H7 (cell line): ENCODE measurements around the gene MATR3. TPM values are rescaled to one million over a fixed set of nuclear protein-coding genes. Genes with fewer than 3 reads are reported as not detected.

ENCODE experiments used
- DNase-seq: peaks from one replicate; pipeline ENCODE4 v3.0.0; 2012
- H3K27me3 ChIP-seq: 2 replicates; pipeline ENCODE4 v1.6.0; 2011; ENCODE audit warnings: mild to moderate bottlenecking, low read length; ENCODE audit not compliant: control insufficient read depth, insufficient read depth
- H3K36me3 ChIP-seq: replicated peaks from 2 replicates; pipeline ENCODE4 v1.5.1; 2011; ENCODE audit warnings: low read length; ENCODE audit not compliant: control insufficient read depth, insufficient read depth
- H3K4me3 ChIP-seq: 2 replicates; pipeline ENCODE4 v1.5.1; 2011; ENCODE audit warnings: low read depth, mild to moderate bottlenecking, control low read depth, low read length, moderate library complexity; ENCODE audit not compliant: insufficient read depth
- total RNA-seq: library from RNA; depleted of rRNA; stranded (reverse); fragments of >200 nt; shearing (Covaris generic); gene quantifications from 2 replicates; pipeline ENCODE4 v1.2.3, GENCODE V29; 2014; rRNA removed

Gene MATR3, protein sequence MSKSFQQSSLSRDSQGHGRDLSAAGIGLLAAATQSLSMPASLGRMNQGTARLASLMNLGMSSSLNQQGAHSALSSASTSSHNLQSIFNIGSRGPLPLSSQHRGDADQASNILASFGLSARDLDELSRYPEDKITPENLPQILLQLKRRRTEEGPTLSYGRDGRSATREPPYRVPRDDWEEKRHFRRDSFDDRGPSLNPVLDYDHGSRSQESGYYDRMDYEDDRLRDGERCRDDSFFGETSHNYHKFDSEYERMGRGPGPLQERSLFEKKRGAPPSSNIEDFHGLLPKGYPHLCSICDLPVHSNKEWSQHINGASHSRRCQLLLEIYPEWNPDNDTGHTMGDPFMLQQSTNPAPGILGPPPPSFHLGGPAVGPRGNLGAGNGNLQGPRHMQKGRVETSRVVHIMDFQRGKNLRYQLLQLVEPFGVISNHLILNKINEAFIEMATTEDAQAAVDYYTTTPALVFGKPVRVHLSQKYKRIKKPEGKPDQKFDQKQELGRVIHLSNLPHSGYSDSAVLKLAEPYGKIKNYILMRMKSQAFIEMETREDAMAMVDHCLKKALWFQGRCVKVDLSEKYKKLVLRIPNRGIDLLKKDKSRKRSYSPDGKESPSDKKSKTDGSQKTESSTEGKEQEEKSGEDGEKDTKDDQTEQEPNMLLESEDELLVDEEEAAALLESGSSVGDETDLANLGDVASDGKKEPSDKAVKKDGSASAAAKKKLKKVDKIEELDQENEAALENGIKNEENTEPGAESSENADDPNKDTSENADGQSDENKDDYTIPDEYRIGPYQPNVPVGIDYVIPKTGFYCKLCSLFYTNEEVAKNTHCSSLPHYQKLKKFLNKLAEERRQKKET
- total RNA-seq: 228 and 239 TPM in 2 replicates

DNA sequence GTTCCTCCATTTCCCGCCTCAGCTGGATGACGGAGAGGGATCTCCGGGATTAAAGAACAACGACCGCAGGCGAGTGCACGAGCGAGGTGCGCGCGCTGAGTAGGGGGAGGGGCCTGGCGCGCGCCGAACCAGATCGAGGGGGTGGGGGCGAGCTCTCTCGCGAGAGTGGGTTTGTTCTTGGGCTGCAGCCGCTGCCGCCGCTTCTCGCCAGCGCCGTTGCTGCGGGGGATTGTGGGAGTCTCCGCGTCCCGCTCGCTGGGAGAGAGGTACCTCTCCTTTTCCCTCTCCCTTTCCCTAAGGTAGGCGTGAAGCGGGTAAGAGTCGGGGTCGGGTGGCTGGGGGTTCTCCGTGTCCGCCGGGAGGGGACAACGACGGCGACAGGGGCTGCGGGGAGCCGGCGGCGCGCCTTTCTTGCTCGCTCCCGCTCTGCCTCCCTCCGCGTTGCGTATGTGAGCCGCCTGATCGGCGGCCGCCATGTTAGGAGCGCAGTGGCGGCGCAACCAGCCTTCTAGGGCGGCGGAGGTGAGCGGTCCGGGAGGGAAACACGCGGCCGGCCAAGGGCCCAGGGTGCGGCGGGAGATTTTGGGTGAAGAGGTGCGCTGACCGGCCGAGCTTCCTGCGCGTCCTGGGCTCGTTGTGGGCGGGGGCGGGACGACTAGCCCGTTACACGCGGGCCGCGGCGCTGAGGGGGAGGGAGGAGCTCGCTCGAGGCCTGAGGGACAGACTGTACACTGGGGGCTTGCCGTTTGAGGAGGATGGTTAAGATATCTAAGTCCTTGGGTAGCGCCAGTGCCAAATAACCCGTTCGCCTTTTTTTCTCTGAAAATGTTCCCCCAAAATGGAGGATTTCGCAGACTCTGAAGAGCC is at the start of gene MATR3:
Gene MATR3 (plus strand): TSS at position 234 of the 867 bp plus-strand sequence. CDS start 13,676 bp downstream, outside the sequence.
- Histone ChIP-seq H3K4me3 (peak within 1 kb of the TSS; percentile 99), H3K27me3 (no peaks in the 10 kb centered on the region), H3K36me3 (no peaks in the 10 kb centered on the region; the same call in none of the 2 replicates)
- peak; percentile 98 for DNase-seq

- no peaks in the 10 kb centered on the region for H3K36me3 ChIP-seq
Observed at GRCh38 chr5:139245637-139246339, 47.8 kb upstream of the MATR3 start.

DNA sequence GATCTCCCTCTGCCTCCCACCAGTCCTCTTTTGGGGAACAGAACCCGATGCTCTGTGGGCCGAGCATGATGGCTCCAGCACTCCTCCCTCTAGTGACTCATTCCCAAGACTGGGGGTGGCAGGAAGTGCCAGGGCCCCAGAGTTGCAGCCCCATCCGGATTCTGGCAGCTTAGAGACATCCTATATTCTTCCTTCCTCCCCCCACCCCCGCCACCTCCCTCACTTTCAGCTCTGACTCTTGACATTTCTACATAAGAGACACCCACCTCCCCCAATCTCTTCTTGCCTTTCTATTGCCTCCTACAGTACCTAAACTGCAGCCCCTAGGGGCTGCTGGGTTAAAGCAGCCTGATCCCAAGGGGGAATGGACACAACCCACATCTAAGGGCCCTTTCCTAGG is 47.1 kb upstream of the MATR3 start:
- DNase-seq: peak; percentile 62
- Histone ChIP-seq H3K4me3 (no peak overlapping the region), H3K36me3 (no peaks in the 10 kb centered on the region), H3K27me3 (no peaks in the 10 kb centered on the region)

More at GRCh38 chr5:139245637-139246339, 47.8 kb upstream of the MATR3 start:
- DNase-seq: no peak
- Histone ChIP-seq H3K27me3 (no peaks in the 10 kb centered on the region), H3K4me3 (no peak overlapping the region)

- Histone ChIP-seq H3K27me3 (no peaks in the 10 kb centered on the region), H3K4me3 (no peak overlapping the region), H3K36me3 (no peaks in the 10 kb centered on the region)
- DNase-seq: no peak
Observed at GRCh38 chr5:139248826-139249453, 44.6 kb upstream of the MATR3 start.

- DNase-seq: peak; percentile 53
- Histone ChIP-seq H3K36me3 (no peaks in the 10 kb centered on the region), H3K4me3 (no peak overlapping the region), H3K27me3 (no peaks in the 10 kb centered on the region)
Observed at GRCh38 chr5:139251281-139251687, 42.3 kb upstream of the MATR3 start.

- DNase-seq: no peak
- H3K36me3 ChIP-seq: no peaks in the 10 kb centered on the region
- H3K27me3 ChIP-seq: no peaks in the 10 kb centered on the region
- H3K4me3 ChIP-seq: no peak overlapping the region
Observed at GRCh38 chr5:139251695-139252288, 41.7 kb upstream of the MATR3 start.

GRCh38 chr5:139253115-139253514 is 40.4 kb upstream of the MATR3 start:
- Histone ChIP-seq H3K4me3 (no peak overlapping the region), H3K27me3 (no peaks in the 10 kb centered on the region), H3K36me3 (no peaks in the 10 kb centered on the region)
- no peak for DNase-seq

DNA sequence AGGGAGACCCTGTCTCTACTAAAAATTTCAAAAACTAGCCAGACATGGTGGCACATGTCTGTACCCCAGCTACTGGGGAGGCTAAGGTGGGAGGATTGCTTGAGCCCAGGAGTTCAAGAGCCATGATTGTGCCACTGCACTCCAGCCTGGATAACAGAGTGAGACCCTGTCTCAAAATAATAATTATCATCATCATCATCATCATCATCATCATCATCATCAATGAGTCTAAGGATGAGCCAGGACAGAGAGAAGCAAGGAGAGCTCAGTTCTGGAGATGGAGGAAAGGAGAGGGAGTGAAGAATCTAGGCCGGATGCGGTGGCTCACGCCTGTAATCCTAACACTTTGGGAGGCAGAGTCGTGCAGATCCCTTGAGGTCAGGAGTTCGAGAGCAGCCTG is 36.7 kb upstream of the MATR3 start:
- H3K27me3 ChIP-seq: no peaks in the 10 kb centered on the region
- H3K36me3 ChIP-seq: no peaks in the 10 kb centered on the region
- no peak for DNase-seq
- H3K4me3 ChIP-seq: no peak overlapping the region

DNA sequence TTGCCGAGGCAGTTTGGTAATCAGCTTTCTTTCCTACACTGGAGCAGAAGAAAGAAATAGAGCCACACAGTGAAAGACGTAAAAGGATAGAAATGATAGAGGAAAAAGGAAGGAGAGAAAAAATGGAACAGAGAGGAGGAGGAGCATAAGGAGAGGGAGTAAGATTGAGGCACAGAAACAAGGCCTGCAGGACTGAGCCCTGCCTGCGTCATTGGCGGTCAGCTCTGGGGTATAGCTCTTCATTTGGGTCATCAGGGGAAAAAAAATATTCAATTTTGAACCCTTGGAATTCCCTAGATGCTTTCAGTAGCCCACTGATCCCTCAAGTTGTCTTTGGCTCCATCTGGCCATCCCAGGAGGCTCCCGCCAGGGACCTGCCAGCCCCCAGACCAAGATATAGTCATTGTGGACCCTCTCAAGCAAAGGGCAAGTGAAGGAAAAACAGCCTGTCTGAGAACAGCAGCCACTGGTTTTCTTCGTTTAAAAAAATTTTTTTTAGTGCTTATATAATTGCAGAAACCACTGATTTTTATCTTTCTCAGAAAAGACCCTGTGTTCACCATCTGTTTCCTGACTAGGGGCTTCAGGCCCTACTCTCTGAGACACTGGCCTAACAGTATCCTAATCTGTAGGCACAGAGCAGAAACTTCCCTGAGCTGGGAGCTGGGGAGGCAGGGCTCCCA is 31.3 kb upstream of the MATR3 start:
- DNase-seq: no peak

GRCh38 chr5:139262742-139263445 is 30.6 kb upstream of the MATR3 start:
- peak; percentile 90 for DNase-seq
- Histone ChIP-seq H3K27me3 (no peaks in the 10 kb centered on the region), H3K36me3 (no peaks in the 10 kb centered on the region), H3K4me3 (no peak overlapping the region)

More for the DNA sequence above, 31.3 kb upstream of the MATR3 start:
- Histone ChIP-seq H3K4me3 (no peak overlapping the region), H3K36me3 (no peaks in the 10 kb centered on the region), H3K27me3 (no peaks in the 10 kb centered on the region)

DNA sequence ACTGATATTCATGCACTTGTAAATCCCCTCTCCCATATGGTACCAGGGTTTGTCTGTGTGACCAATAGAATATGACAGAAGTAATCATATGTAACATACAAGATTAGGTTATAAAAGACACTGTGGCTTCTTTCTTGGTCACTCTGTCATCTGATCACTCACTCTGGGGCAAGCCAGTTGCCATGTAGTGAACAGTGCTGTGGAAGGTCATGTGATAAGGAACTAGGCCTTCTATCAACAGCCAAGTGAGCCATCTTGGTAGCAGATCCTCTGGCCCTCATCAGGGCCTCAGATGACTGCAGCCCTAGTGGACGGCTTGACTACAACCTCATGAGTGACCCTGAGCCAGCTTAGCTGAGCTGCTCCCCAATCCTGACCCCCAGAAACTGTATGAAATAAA is 30.0 kb upstream of the MATR3 start:
- DNase-seq: no peak
- H3K4me3 ChIP-seq: no peak overlapping the region
- no peaks in the 10 kb centered on the region for H3K27me3 ChIP-seq
- H3K36me3 ChIP-seq: no peaks in the 10 kb centered on the region

- Histone ChIP-seq H3K4me3 (no peak overlapping the region), H3K27me3 (no peaks in the 10 kb centered on the region), H3K36me3 (no peaks in the 10 kb centered on the region)
- DNase-seq: no peak
Observed at GRCh38 chr5:139263946-139264345, 29.6 kb upstream of the MATR3 start.
